ENCODE results near the gene COMP. TPM values are rescaled to one million over a fixed set of nuclear protein-coding genes. Genes with fewer than 3 reads are reported as not detected.

The COMP gene
- polyA plus RNA-seq, 1 donor (not counting 4 experiments of a cell fraction or from before 2014, with no cell fraction given) = not detected

DNA sequence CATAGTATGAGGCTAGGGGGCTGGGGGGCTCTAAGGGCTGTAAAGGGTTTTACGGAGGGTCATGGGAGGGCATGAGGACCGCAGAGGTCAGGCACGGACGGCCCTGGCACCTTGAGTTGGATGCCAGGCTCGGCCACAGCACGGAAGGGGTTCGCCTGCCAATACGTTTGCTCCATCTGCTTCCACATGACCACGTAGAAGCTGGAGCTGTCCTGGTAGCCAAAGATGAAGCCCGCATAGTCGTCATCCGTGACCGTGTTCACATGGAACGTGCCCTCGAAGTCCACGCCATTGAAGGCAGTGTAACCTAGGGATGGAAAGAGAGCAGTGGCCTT lies 6.4 kb downstream of the COMP start:
- Histone ChIP-seq H3K4me2 (ENCODE audit: control insufficient read depth, extremely low read depth, insufficient read depth, low read depth, low read length) (no peak overlapping the region), H3K27ac (ENCODE audit: control insufficient read depth, insufficient read depth, low read length) (no peak overlapping the region), H4K20me1 (ENCODE audit: control insufficient read depth, extremely low read depth, insufficient read depth, low read length) (no peaks in the 10 kb centered on the region), H3K9me1 (ENCODE audit: control insufficient read depth, extremely low read depth, insufficient read depth, low read length) (no peaks in the 10 kb centered on the region), H3K27me3 (ENCODE audit: control insufficient read depth, extremely low read depth, insufficient read depth, low read length) (peaks cover 61% of the 10 kb centered on the region), H3K79me2 (ENCODE audit: control insufficient read depth, insufficient read depth, low read length) (no peaks in the 10 kb centered on the region), H3K9ac (ENCODE audit: control insufficient read depth, extremely low read depth, insufficient read depth, low read length) (no peak overlapping the region), H3K9me3 (ENCODE audit: control insufficient read depth, low read depth, low read length) (no peaks in the 10 kb centered on the region), H3K4me1 (ENCODE audit: control insufficient read depth, extremely low read depth, insufficient read depth, low read length) (no peaks in the 10 kb centered on the region), H3K4me3 (ENCODE audit: control insufficient read depth in 2 of 3, extremely low read depth in 1 of 3, insufficient read depth in 2 of 3, low read depth in 1 of 3, low read length in 3 of 3) (no peak overlapping the region), H3K36me3 (ENCODE audit: control insufficient read depth in 2 of 2, extremely low read depth in 1 of 2, insufficient read depth in 2 of 2, low read length in 2 of 2) (no peaks in the 10 kb centered on the region), H2AFZ (ENCODE audit: control insufficient read depth, low read length) (no peak overlapping the region)
- TF ChIP-seq, protein P1, sequence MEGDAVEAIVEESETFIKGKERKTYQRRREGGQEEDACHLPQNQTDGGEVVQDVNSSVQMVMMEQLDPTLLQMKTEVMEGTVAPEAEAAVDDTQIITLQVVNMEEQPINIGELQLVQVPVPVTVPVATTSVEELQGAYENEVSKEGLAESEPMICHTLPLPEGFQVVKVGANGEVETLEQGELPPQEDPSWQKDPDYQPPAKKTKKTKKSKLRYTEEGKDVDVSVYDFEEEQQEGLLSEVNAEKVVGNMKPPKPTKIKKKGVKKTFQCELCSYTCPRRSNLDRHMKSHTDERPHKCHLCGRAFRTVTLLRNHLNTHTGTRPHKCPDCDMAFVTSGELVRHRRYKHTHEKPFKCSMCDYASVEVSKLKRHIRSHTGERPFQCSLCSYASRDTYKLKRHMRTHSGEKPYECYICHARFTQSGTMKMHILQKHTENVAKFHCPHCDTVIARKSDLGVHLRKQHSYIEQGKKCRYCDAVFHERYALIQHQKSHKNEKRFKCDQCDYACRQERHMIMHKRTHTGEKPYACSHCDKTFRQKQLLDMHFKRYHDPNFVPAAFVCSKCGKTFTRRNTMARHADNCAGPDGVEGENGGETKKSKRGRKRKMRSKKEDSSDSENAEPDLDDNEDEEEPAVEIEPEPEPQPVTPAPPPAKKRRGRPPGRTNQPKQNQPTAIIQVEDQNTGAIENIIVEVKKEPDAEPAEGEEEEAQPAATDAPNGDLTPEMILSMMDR (optimal IDR thresholded peaks at IDR 0.05 in 1 of 3, IDR thresholded peaks at IDR 0.05 in 1 of 3, conservative IDR thresholded peaks at IDR 0.05 in 1 of 3; ENCODE audit: extremely low read depth in 1 of 3, insufficient read depth in 2 of 3, low read length in 3 of 3) = no peak
- no peak for TF ChIP-seq EZH2 (IDR thresholded peaks at IDR 0.05; ENCODE audit: low read length)
- dilution Hi-C loops (cut with MboI; ENCODE audit: extremely low pct_ligation_motif_present, low sequenced_read_pairs) = no loop called here
- no peak for DNase-seq (ENCODE audit: low read depth, low spot score)
- FAIRE-seq = no peak

DNA sequence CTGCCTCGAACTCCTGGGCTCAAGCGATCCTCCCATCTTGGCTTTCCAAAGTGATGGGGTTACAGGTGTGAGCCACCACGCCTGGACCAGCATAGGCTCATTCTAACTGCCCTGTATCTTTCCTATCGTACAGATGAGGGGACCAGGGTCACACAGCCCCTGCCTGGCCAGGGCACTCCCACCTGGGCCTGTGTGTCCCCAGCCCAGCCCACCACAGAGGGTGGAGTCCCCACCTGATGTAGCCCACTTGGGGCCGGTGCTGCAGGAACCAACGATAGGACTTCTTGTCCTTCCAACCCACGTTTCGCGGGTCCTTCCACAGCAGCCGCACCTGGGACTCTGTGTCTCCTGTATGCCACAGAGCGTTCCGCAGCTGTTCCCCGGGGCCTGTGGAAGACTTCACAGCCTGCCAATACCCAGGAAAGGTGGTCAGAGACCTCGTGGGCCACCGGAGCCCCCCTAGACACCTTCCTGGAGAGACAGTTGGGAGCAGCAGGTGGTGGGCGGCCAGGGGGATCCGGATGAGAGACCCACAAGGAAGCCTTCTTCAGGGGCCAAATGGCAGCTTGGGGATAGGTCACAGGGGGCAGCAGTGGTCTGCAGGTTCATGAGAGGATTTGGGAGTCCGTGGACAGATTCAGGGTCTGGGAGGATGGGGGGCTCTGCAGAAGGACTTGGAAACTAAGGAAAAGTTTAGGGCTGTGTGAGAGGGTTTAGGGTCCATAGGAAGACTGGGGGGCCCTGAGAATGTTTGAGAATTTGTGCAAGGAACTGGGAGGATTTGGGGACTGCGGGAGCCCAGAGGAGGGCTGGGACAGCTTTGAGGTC lies 6.9 kb downstream of the COMP start:
- Histone ChIP-seq H3K4me3 (ENCODE audit: control insufficient read depth in 2 of 3, extremely low read depth in 1 of 3, insufficient read depth in 2 of 3, low read depth in 1 of 3, low read length in 3 of 3) (no peak overlapping the region), H2AFZ (ENCODE audit: control insufficient read depth, low read length) (no peak overlapping the region), H3K9ac (ENCODE audit: control insufficient read depth, extremely low read depth, insufficient read depth, low read length) (no peak overlapping the region), H3K4me2 (ENCODE audit: control insufficient read depth, extremely low read depth, insufficient read depth, low read depth, low read length) (no peak overlapping the region), H3K27me3 (ENCODE audit: control insufficient read depth, extremely low read depth, insufficient read depth, low read length) (peaks cover 55% of the 10 kb centered on the region), H3K9me3 (ENCODE audit: control insufficient read depth, low read depth, low read length) (no peaks in the 10 kb centered on the region), H3K36me3 (ENCODE audit: control insufficient read depth in 2 of 2, extremely low read depth in 1 of 2, insufficient read depth in 2 of 2, low read length in 2 of 2) (no peaks in the 10 kb centered on the region), H3K27ac (ENCODE audit: control insufficient read depth, insufficient read depth, low read length) (no peak overlapping the region), H3K79me2 (ENCODE audit: control insufficient read depth, insufficient read depth, low read length) (no peaks in the 10 kb centered on the region), H3K4me1 (ENCODE audit: control insufficient read depth, extremely low read depth, insufficient read depth, low read length) (no peaks in the 10 kb centered on the region), H3K9me1 (ENCODE audit: control insufficient read depth, extremely low read depth, insufficient read depth, low read length) (no peaks in the 10 kb centered on the region), H4K20me1 (ENCODE audit: control insufficient read depth, extremely low read depth, insufficient read depth, low read length) (no peaks in the 10 kb centered on the region)
- FAIRE-seq (no peak), DNase-seq (ENCODE audit: low read depth, low spot score) (no peak)
- TF ChIP-seq, protein P1 (optimal IDR thresholded peaks at IDR 0.05 in 1 of 3, IDR thresholded peaks at IDR 0.05 in 1 of 3, conservative IDR thresholded peaks at IDR 0.05 in 1 of 3; ENCODE audit: extremely low read depth in 1 of 3, insufficient read depth in 2 of 3, low read length in 3 of 3) = no peak
- no peak for TF ChIP-seq EZH2 (IDR thresholded peaks at IDR 0.05; ENCODE audit: low read length)
- dilution Hi-C loops (cut with MboI; ENCODE audit: extremely low pct_ligation_motif_present, low sequenced_read_pairs) = no loop called here
